Testis (tissue), 2 donors: ENCODE data around the gene WDR45B.

Source experiments
- POLR2A ChIP-seq: fragments of 450-650 bp; IDR thresholded peaks from one replicate; pipeline ENCODE4 v1.6.1; 2017; ENCODE audit warnings: antibody characterized with exemption, mild to moderate bottlenecking, moderate library complexity
- TF ChIP-seq, protein P1 (sequence below), 3 experiments: fragments of 450-650 bp in 2 of 3; fragments of 200-600 bp in 1 of 3; sonication (generic) in 1 of 3; IDR thresholded peaks; one replicate each; pipeline ENCODE4 v1.5.1; 2016 to 2019; ENCODE audit warnings: antibody characterized with exemption in 3 of 3, mild to moderate bottlenecking in 2 of 3, moderate library complexity in 1 of 3

GRCh38 chr17:82588266-82589175, 59.7 kb downstream of the WDR45B start:
- TF ChIP-seq, protein P1, sequence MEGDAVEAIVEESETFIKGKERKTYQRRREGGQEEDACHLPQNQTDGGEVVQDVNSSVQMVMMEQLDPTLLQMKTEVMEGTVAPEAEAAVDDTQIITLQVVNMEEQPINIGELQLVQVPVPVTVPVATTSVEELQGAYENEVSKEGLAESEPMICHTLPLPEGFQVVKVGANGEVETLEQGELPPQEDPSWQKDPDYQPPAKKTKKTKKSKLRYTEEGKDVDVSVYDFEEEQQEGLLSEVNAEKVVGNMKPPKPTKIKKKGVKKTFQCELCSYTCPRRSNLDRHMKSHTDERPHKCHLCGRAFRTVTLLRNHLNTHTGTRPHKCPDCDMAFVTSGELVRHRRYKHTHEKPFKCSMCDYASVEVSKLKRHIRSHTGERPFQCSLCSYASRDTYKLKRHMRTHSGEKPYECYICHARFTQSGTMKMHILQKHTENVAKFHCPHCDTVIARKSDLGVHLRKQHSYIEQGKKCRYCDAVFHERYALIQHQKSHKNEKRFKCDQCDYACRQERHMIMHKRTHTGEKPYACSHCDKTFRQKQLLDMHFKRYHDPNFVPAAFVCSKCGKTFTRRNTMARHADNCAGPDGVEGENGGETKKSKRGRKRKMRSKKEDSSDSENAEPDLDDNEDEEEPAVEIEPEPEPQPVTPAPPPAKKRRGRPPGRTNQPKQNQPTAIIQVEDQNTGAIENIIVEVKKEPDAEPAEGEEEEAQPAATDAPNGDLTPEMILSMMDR (IDR thresholded peaks at IDR 0.05) = no peak
- TF ChIP-seq POLR2A = no peak
